Measurements from ENCODE around the gene HNRNPLL.

DNA sequence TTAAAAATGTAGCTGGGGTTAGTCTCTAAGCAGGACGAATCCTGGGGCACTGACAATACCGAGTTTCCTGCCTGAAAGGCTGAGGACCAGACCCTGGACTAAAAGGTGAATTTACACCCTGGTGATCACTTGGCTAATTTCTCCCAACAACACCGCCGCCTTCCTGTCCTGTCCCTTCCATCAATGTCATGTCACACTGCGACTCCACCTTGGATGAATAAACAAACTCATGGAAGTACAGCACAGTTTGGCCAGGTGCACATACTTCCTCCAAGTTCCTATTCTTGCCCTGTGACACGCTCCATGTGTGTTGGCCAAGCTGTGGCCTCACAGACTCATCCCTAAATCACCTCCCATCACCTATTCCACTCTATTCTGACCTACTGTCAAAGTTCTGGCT lies 47.3 kb upstream of the HNRNPLL start:
- no peak for TF ChIP-seq RFX5 (IDR thresholded peaks at IDR 0.05; ENCODE audit: low read length)
- TF ChIP-seq, protein P1, sequence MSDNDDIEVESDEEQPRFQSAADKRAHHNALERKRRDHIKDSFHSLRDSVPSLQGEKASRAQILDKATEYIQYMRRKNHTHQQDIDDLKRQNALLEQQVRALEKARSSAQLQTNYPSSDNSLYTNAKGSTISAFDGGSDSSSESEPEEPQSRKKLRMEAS (IDR thresholded peaks at IDR 0.05; ENCODE audit: low read depth) = no peak

Data from SK-N-SH (cell line).